HCT116 (cell line): ENCODE results near the gene SHISA4. TPM values are rescaled to one million over a fixed set of nuclear protein-coding genes. Genes with fewer than 3 reads are reported as not detected.

Experiments
- ATAC-seq: fragments of 200-7000 bp; cut with Tn5 transposase; 2 replicates; pipeline ENCODE4 v1.9.1; 2020; ENCODE audit warnings: mild to moderate bottlenecking, moderate library complexity
- BruUV-seq: library from RNA; stranded (reverse); fragments of 400-500 nt; replicated peaks from 2 replicates; lab custom pipeline; 2021; lab: Mats Ljungman, UMichigan
- CTCF ChIA-PET: fragments of 300-600 bp; sonication (Branson Sonifier 250); formaldehyde crosslinking; loops from one replicate; lab custom pipeline; 2021; ENCODE audit warnings: antibody characterized with exemption; lab: Charles Lee
- POLR2A ChIA-PET: fragments of 300-600, 350-600 bp; sonication (Branson Sonifier 250); formaldehyde crosslinking; loops from one replicate; lab custom pipeline; 2021; ENCODE audit warnings: antibody characterized with exemption; lab: Charles Lee
- RAD21 ChIA-PET, 2 experiments: fragments of 300-600 bp; sonication (Branson Sonifier 250); formaldehyde crosslinking; loops; one replicate each; lab custom pipeline; 2023; ENCODE audit warnings: low total read pairs in 2 of 2; ENCODE audit not compliant: uncharacterized antibody in 2 of 2, unreplicated experiment in 2 of 2, low non-redundant PET in 1 of 2; lab: Charles Lee
- DNase-seq: peaks from one replicate; pipeline ENCODE4 v3.0.0-alpha.2; 2010; ENCODE audit warnings: low read depth, low spot score
- H2AFZ ChIP-seq: fragments of 200-600 bp; shearing (Covaris generic), sonication (generic); 2 replicates; pipeline ENCODE4 v1.6.1; 2017; ENCODE audit warnings: low read depth, mixed run types, mixed read lengths, antibody characterized with exemption, low read length; ENCODE audit not compliant: poor library complexity, severe bottlenecking
- H3K27ac ChIP-seq: 2 replicates; pipeline ENCODE4 v1.5.1; 2012; ENCODE audit warnings: low read depth, low read length
- H3K27me3 ChIP-seq: fragments of 200-600 bp; sonication (generic); 2 replicates; pipeline ENCODE4 v1.6.1; 2016; ENCODE audit warnings: mixed run types, low read length, mixed read lengths; ENCODE audit not compliant: insufficient read depth
- H3K36me3 ChIP-seq, 2 experiments: fragments of 200-500 bp in 1 of 2; fragments of 200-600 bp in 1 of 2; sonication (Bioruptor generic) in 1 of 2; sonication (generic) in 1 of 2; 2 replicates each; pipeline versions ENCODE4 v1.5.1 to v1.6.1; 2014 to 2016; ENCODE audit warnings: low read length in 2 of 2, inconsistent platforms in 1 of 2, mixed read lengths in 1 of 2, mixed run types in 1 of 2; ENCODE audit not compliant: insufficient read depth in 2 of 2, control insufficient read depth in 1 of 2
- H3K4me1 ChIP-seq, 2 experiments: fragments of 200-600 bp in 1 of 2; sonication (generic) in 1 of 2; 2 replicates each; pipeline versions ENCODE4 v1.5.1 to v1.6.1; 2012 to 2017; ENCODE audit warnings: low read length in 2 of 2, inconsistent platforms in 1 of 2, mild to moderate bottlenecking in 1 of 2, mixed read lengths in 1 of 2, mixed run types in 1 of 2, moderate library complexity in 1 of 2; ENCODE audit not compliant: insufficient read depth in 2 of 2, control insufficient read depth in 1 of 2
- H3K4me2 ChIP-seq: fragments of 200-600 bp; sonication (generic); 2 replicates; pipeline ENCODE4 v1.6.1; 2017; ENCODE audit warnings: mixed run types, low read length, mixed read lengths
- H3K4me3 ChIP-seq, 2 experiments: fragments of 200-600 bp in 1 of 2; sonication (generic) in 1 of 2; replicated peaks in 1 of 2; 2 replicates each; pipeline ENCODE4 v1.5.1; 2011 to 2016; ENCODE audit warnings: low read length in 2 of 2, control low read depth in 1 of 2, low read depth in 1 of 2, mild to moderate bottlenecking in 1 of 2, mixed read lengths in 1 of 2, mixed run types in 1 of 2
- H3K79me2 ChIP-seq: fragments of 200-600 bp; sonication (generic); 2 replicates; pipeline ENCODE4 v1.6.1; 2017; ENCODE audit warnings: mild to moderate bottlenecking, mixed run types, low read length, moderate library complexity, mixed read lengths; ENCODE audit not compliant: insufficient read depth
- H3K9ac ChIP-seq: fragments of 200-600 bp; sonication (generic); 2 replicates; pipeline ENCODE4 v1.6.1; 2016; ENCODE audit warnings: low read length, mixed read lengths
- H3K9me2 ChIP-seq: fragments of 200-600 bp; sonication (generic), shearing (Covaris generic); 2 replicates; pipeline ENCODE4 v1.6.1; 2017; ENCODE audit warnings: mixed run types, mild to moderate bottlenecking, moderate library complexity; ENCODE audit not compliant: insufficient read depth
- H3K9me3 ChIP-seq, 2 experiments: fragments of 200-500 bp in 1 of 2; fragments of 200-600 bp in 1 of 2; sonication (Bioruptor generic) in 1 of 2; sonication (generic) in 1 of 2; 2 replicates each; pipeline ENCODE4 v1.6.1; 2014 to 2017; ENCODE audit warnings: low read length in 2 of 2, mixed read lengths in 2 of 2, inconsistent platforms in 1 of 2, low read depth in 1 of 2, mild to moderate bottlenecking in 1 of 2, mixed run types in 1 of 2, moderate library complexity in 1 of 2; ENCODE audit not compliant: control insufficient read depth in 1 of 2, insufficient read depth in 1 of 2
- H4K20me1 ChIP-seq: fragments of 200-600 bp; sonication (generic), shearing (Covaris generic); 2 replicates; pipeline ENCODE4 v1.6.1; 2017; ENCODE audit warnings: mixed run types, mild to moderate bottlenecking, moderate library complexity; ENCODE audit not compliant: insufficient read depth
- CBX3 ChIP-seq: IDR thresholded peaks from 2 replicates; pipeline ENCODE4 v1.6.1; 2012; ENCODE audit warnings: low read depth
- ELF1 ChIP-seq: IDR thresholded peaks from 2 replicates; pipeline ENCODE4 v1.6.1; 2012; ENCODE audit warnings: low read depth, borderline replicate concordance
- FOSL1 ChIP-seq: IDR thresholded peaks from 2 replicates; pipeline ENCODE4 v1.6.1; 2012; ENCODE audit warnings: low read depth
- SRF ChIP-seq: IDR thresholded peaks from 2 replicates; pipeline ENCODE4 v1.6.1; 2012; ENCODE audit warnings: low read depth
- ZFX ChIP-seq: fragments of 450-650 bp; IDR thresholded peaks from 2 replicates; pipeline ENCODE4 v1.6.1; 2017
- intact Hi-C: fragments of 100-400 bp; cut with micrococcal nuclease; formaldehyde crosslinking; loops from 2 replicates; pipeline ENCODE4 v1.10.0; 2022
- total RNA-seq: library from RNA; stranded (reverse); gene quantifications from one replicate; pipeline ENCODE4 v1.2.1, GENCODE V29; 2021; ENCODE audit not compliant: unreplicated experiment

Gene SHISA4
- total RNA-seq, 1 experiment from 2014 or later, result 15.2 TPM

DNA sequence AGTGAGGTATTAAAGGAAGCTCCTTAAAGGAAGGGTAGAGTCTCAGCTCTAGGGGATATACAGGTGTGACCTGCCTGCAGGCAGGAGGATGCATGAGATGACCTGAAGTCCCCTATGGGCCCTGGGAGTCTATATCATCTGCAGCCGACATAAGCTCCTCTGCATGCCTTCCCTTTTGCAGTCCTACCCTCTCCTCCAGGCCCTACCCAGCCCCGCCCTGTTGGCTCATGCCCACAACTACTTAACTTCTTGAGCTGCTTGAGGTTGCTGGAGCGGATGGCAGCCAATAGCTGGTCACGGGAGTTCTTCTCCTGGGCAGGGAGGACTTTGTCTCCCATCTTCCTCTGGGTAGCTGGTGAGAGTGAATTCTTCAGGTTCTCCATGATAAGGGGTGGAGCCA is 10.3 kb downstream of the SHISA4 start:
- intact Hi-C loops, result loop anchor here (5.0 kb wide), 1 partner anchor 58 kb away; the partner anchor contains the start of gene TIMM17A
- no peaks in the 10 kb centered on the region for H3K9me3 ChIP-seq
- no TSS peak for BruUV-seq
- ChIA-PET CTCF (interaction anchor here (6.8 kb wide), 1 partner anchor 73 kb away, joined by 99 read pairs; no protein-coding TSS in a partner anchor), RAD21 (no interaction called here), POLR2A (no interaction called here)
- H3K27ac ChIP-seq, result no peak overlapping the region
- no peak for ATAC-seq
- no peak for DNase-seq
- H3K36me3 ChIP-seq, result no peaks in the 10 kb centered on the region
- no peak overlapping the region for H2AFZ ChIP-seq
- no peaks in the 10 kb centered on the region for H3K9me2 ChIP-seq
- no peaks in the 10 kb centered on the region for H3K27me3 ChIP-seq
- no peak overlapping the region for H3K9ac ChIP-seq
- no peaks in the 10 kb centered on the region for H3K79me2 ChIP-seq
- H3K4me3 ChIP-seq, result no peak overlapping the region
- TF ChIP-seq FOSL1 (no peak), ZFX (no peak)
- H3K4me1 ChIP-seq, result peaks cover 4 to 18% of the 10 kb centered on the region in 2 experiments; a peak in 3 of 4 replicates
- no peak overlapping the region for H3K4me2 ChIP-seq
- no peaks in the 10 kb centered on the region for H4K20me1 ChIP-seq

- RAD21 ChIA-PET, result no interaction called here
- TF ChIP-seq SRF (no peak), ELF1 (no peak), CBX3 (no peak)
- CTCF ChIA-PET, result interaction anchor here (6.8 kb wide), 1 partner anchor 72 kb away, joined by 99 read pairs; no protein-coding TSS in a partner anchor
- POLR2A ChIA-PET, result no interaction called here
- Histone ChIP-seq H3K36me3 (no peaks in the 10 kb centered on the region), H3K27ac (no peak overlapping the region), H3K4me2 (no peak overlapping the region), H3K4me3 (no peak overlapping the region), H3K4me1 (peaks cover 4 to 18% of the 10 kb centered on the region in 2 experiments; a peak in 3 of 4 replicates), H3K9me3 (no peaks in the 10 kb centered on the region), H3K9me2 (no peaks in the 10 kb centered on the region), H3K79me2 (no peaks in the 10 kb centered on the region), H4K20me1 (no peaks in the 10 kb centered on the region), H3K9ac (no peak overlapping the region), H3K27me3 (no peaks in the 10 kb centered on the region), H2AFZ (no peak overlapping the region)
- DNase-seq (no peak), ATAC-seq (no peak)
- no TSS peak for BruUV-seq
- intact Hi-C loops, result loop anchor here (5.0 kb wide), 1 partner anchor 57 kb away; the partner anchor contains the start of gene TIMM17A
Measured at GRCh38 chr1:201899683-201900429, 11.2 kb downstream of the SHISA4 start.
